ENCODE data around the gene LRRK2.

- no peak for TF ChIP-seq CTCF (IDR thresholded peaks at IDR 0.05; ENCODE audit: low read depth, low read length, poor library complexity, severe bottlenecking)
- no peak for TF ChIP-seq EZH2phosphoT487 (IDR thresholded peaks at IDR 0.05; ENCODE audit: borderline replicate concordance, low read length)
These were observed 37.1 kb downstream of the LRRK2 start for GRCh38 chr12:40261937-40262336.
